ENCODE results near the gene LRR1.
"Not testable (repeated sequence)": the region's sequence is repeated elsewhere in the genome, so short reads cannot be mapped to it uniquely, and the experiment has no call there.

Gene LRR1, protein sequence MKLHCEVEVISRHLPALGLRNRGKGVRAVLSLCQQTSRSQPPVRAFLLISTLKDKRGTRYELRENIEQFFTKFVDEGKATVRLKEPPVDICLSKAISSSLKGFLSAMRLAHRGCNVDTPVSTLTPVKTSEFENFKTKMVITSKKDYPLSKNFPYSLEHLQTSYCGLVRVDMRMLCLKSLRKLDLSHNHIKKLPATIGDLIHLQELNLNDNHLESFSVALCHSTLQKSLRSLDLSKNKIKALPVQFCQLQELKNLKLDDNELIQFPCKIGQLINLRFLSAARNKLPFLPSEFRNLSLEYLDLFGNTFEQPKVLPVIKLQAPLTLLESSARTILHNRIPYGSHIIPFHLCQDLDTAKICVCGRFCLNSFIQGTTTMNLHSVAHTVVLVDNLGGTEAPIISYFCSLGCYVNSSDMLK

DNA sequence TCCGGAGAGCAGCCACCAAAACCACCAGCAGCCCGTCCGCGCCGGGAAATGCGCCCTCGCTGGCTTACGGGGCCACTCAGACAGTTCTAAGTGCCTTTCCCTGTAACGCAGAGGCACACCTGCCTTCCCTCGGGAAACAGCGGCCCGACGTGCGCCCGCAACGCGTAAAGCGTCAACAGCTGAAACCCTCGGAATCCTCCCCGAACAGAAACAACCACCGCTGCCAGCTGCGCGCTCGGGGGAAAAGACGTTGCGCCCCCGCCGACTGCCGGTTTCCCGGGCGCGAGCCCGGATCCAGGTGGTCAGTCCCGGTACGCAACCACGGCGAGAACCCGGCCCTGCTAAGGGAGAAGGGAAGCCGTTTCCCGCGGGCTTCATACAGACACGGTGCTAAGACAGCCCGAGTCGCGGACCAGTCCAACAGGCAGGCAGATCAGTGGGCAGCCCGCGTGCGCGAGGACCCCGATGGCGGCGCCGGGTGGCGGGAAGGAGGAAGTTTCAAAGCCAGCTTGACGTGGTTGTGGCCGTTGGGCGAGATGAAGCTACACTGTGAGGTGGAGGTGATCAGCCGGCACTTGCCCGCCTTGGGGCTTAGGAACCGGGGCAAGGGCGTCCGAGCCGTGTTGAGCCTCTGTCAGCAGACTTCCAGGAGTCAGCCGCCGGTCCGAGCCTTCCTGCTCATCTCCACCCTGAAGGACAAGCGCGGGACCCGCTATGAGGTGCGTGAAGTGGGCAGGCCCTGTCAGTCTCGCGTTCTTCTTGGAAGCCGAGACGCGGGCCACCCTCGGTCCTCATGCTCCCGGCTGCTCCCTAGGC lies at the start of gene LRR1:
Gene LRR1, plus strand, starts transcription at position 456 of the 816 bp plus-strand sequence. Its CDS starts 81 bp downstream, at position 537.
- peak; percentile 72 for DNase-seq

DNA sequence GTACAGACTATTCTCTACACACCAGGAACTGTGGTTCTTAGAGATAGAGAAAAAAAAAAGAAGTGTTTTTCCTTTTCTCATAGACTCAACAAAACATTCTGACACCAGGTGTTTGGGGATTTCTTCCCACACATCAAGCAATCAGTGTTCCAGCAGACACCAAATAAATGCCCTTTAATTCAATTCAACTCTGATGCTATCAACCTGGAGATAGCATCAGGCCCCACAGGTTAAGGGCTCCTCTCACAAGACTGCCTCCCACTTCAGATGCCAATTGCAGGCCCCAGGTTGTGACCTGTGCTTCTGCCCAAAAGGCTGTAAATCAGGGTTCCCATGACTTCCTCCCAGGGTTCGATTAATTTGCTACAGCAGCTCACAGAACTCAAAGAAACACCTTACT lies 49.3 kb upstream of the LRR1 start:
- no peak for DNase-seq

DNA sequence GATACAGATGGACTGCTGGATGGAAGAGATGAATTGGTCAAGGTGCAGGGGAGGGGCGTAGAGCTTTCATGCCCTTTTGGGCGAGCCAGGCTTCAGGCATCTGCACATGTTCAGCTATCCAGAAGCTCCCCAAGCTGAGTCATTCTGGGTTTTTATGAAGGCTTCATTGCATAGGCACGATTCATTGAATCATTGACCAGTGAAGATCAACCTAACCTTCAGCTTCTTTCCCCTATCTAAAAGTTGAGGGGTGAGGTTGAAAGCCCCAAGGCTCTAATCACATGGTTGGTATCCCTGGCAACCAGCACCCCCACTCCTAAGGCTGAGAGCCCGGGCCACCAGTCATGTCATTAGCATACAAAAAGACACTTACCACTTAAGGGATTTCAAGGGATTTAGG lies 48.9 kb upstream of the LRR1 start:
- DNase-seq, result no peak

GRCh38 chr14:49550286-49551184 lies 48.2 kb upstream of the LRR1 start:
- no peak for DNase-seq

- no peak for DNase-seq
Measured at GRCh38 chr14:49551569-49551968, 47.2 kb upstream of the LRR1 start.

DNA sequence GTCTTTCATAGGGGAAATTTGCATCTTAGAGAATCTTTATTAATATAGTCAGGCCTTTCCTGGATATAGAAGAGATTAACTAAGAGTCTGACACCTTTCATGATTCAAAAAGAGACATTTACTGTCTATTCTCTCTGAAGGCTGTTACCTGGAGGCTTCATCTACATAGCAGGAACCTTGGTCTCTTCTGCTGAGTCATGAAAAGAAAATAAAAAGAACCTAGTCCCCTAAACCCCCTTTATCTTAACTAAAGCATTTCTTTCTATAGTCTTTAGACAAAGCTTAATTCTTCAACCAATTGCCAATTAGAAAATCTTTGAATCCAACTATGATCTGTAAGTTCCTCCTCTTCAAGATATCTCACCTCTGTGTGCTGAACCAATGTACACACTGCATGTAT lies 45.6 kb upstream of the LRR1 start:
- DNase-seq, result no peak

DNA sequence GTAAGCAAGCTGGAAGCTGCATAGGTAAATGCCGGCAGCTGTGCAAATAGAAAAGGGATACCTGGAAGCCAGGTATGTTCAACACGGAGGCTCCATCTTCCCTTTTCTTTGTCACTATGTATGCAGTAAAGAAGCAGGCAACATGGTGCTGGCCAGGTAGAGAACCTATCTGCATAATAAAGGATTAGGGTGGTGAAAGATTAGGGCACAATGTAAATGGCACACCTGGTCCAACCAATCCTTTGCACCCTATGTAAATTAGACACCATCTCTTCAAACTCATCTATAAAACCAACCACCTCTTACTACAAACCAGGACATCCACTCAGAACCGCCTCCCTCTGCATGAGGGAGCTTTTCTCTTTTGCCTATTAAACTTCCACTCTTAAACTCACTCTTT lies 44.8 kb upstream of the LRR1 start:
- no peak for DNase-seq

DNA sequence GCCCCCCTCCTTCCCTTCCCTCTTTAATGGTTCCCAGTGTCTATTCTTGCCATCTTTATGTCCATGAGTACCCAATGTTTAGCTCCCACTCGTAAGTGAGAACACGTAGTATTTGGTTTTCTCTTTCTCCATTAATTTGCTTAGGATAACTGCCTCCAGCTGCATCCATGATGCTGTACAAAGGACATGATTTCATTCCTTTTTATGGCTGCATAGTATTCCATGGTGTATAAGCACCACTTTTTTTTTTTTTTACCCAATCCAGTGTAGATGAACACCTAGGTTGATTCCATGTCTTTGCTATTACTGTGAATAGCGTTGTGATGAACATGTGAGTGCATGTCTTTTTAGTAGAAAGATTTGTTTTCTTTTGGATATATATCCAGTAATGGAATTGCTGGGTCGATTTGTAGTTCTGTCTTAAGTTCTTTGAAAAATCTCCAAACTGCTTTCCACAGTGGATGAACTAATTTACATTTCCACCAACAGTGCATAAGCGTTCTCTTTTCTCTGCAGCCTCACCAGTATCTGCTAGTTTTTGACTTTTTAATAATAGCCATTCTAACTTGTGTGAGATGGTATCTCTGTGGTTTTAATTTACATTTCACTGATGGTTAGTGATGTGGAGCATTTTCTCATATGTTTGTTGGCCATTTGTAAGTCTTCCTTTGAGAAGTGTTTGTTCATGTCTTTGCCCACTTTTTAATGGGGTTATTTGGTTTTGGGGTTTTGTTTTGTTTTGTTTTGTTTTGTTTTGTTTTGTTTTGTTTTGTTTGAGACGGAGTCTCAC lies 38.6 kb upstream of the LRR1 start:
- DNase-seq, result no peak

- no peak for DNase-seq
Measured at GRCh38 chr14:49566714-49567113, 32.0 kb upstream of the LRR1 start.

- DNase-seq, result no peak
Measured at GRCh38 chr14:49569281-49569680, 29.5 kb upstream of the LRR1 start.

GRCh38 chr14:49574038-49574437 lies 24.7 kb upstream of the LRR1 start:
- no peak for DNase-seq

DNA sequence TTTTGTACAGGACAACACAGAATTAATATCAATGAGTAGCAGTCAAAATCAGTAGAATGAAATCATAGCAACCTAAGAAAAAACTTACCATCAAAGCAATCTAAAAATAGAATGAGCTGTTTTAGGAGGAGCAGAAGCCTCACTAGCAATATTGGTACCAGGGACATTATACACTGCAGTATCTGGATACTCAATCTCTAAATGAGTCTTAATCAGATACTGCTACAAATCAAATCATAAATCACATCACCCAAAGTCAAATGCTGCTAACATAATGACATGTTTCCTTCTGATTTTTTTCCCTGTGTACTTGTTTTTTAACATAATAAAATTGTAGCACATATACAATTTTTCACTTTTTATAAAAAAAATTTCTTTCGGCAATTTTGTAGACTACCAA lies 20.6 kb upstream of the LRR1 start:
- DNase-seq, result no peak

DNA sequence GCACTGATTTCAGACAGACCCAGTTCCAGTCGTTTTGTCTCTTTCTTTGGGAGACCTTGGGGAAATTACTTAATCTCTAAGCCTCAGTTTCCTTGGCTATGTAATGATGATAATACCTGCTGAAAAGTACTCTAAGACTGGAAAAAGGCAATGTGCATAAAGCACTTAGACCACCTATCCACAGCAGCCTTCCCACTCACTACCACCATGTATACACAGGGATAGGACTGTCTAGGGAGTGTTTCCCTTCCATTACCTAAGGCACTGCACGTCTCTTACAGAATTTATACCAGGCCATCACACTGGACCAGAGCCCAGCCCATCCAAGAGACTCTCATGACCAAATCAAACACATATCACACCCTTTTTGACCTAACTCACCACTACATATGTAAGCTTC lies 18.9 kb upstream of the LRR1 start:
- DNase-seq, result no peak

DNA sequence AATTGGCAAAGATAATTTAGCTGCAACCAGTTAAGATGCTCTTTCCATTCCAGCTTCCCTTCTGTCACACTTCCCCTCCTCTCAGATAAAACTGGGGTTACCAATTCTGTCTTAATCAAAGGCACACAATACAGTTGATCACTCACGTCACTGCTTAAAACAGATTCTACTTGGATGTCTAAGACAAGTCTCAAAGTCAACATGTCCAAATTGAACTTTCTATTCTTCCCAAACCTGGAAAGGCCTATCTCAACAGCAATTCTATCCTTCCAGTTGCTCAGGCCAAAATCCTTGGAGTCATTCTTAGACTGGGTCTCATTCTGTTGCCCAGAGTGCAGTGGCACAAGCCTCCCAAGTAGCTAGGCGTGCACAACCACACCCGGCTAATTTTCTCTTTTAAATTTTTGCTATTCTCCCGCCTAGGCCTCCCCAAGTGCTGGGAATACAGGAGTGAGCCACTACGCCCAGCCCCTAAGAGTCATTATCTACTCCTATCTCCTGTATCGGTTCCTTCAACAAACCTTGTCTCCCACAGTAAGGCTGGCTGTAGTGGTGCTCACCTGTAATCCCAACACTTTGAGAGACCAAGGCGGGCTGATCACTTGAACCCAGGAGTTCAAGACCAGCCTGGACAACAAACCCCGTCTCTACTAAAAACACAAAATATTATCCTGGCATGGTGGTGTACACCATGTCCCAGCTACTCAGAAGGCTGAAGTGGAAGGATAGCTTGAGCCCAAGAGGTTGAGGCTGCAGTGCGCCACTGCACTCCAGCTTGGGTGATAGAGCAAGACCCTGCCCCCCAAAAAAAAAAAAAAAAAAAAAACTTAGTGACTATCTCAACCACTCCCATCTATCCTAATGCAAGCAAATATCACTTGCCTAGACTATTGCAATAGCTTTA lies 17.3 kb upstream of the LRR1 start:
- DNase-seq, result no peak

- DNase-seq, result no peak
Measured at GRCh38 chr14:49582113-49582977, 16.4 kb upstream of the LRR1 start.

- no peak for DNase-seq
Measured at GRCh38 chr14:49583629-49584028, 15.1 kb upstream of the LRR1 start.

DNA sequence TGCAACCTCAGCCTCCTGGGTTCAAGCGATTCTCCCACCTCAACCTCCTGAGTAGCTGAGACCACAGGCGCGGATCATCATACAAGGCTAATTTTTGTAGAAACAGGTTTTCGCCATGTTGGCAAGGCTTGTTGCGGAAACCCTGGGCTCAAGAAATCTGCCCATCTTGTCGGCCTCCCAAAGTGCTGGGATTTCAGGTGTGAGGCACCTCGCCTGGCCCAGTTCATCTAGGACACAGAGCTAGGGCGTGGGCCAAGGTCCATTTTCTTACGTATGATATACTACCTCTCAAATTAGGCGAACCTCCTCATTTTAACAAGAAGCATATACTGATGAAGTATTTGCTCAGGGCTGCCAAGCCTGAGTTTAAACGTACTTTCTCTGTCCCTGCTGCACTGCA lies 14.7 kb upstream of the LRR1 start:
- no peak for DNase-seq

- not testable (repeated sequence) for DNase-seq
Measured at GRCh38 chr14:49584981-49585640, 13.6 kb upstream of the LRR1 start.
